Measurements from ENCODE around the gene LRRC72.

DNA sequence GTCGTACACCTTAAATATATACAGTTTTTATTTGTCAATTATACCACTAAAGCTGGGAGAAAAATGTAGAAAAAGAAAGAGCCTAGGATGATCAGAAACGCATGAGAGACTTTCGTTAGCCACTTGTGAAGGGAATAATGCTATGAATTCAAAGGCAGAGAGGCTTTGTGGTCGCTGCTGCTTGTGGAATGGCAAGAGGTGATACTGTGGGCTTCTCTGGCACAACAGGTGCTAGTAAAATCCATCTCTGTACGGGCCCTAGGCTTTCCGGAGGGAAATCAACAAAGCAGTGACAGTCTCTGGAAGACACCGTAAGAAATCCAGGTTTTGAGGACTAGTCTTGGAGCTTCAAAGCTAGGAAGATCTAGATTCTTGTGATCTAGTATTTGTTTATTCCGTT is 52.6 kb downstream of the LRRC72 start:
- TF ChIP-seq EZH2phosphoT487 (IDR thresholded peaks at IDR 0.05; ENCODE audit: borderline replicate concordance, low read length), result no peak
- TF ChIP-seq, protein P1, sequence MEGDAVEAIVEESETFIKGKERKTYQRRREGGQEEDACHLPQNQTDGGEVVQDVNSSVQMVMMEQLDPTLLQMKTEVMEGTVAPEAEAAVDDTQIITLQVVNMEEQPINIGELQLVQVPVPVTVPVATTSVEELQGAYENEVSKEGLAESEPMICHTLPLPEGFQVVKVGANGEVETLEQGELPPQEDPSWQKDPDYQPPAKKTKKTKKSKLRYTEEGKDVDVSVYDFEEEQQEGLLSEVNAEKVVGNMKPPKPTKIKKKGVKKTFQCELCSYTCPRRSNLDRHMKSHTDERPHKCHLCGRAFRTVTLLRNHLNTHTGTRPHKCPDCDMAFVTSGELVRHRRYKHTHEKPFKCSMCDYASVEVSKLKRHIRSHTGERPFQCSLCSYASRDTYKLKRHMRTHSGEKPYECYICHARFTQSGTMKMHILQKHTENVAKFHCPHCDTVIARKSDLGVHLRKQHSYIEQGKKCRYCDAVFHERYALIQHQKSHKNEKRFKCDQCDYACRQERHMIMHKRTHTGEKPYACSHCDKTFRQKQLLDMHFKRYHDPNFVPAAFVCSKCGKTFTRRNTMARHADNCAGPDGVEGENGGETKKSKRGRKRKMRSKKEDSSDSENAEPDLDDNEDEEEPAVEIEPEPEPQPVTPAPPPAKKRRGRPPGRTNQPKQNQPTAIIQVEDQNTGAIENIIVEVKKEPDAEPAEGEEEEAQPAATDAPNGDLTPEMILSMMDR (IDR thresholded peaks at IDR 0.05; ENCODE audit: low read depth, low read length, poor library complexity, severe bottlenecking), result no peak

Measured in DOHH2 (cell line).